Measurements from ENCODE around the gene OR2T35.

DNA sequence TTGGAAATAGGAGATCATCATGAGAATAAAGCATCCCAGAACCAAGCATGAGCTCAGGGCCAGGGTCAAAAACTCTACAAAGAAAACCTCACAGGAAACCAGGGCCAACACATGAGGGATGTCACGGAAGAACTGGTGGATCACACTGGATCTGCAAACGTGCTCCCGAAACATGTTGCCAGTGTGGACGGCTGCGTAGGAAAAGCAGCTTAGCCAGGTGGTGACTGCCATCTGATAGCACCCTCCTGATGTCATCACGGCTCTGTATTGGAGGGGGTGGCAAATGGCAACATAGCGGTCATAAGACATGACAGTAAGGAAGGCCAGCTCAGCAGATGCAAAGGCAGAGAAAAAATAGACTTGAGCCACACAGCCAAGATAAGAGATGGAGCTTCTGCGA lies 36.6 kb upstream of the OR2T35 start:
- TF ChIP-seq, protein P1, sequence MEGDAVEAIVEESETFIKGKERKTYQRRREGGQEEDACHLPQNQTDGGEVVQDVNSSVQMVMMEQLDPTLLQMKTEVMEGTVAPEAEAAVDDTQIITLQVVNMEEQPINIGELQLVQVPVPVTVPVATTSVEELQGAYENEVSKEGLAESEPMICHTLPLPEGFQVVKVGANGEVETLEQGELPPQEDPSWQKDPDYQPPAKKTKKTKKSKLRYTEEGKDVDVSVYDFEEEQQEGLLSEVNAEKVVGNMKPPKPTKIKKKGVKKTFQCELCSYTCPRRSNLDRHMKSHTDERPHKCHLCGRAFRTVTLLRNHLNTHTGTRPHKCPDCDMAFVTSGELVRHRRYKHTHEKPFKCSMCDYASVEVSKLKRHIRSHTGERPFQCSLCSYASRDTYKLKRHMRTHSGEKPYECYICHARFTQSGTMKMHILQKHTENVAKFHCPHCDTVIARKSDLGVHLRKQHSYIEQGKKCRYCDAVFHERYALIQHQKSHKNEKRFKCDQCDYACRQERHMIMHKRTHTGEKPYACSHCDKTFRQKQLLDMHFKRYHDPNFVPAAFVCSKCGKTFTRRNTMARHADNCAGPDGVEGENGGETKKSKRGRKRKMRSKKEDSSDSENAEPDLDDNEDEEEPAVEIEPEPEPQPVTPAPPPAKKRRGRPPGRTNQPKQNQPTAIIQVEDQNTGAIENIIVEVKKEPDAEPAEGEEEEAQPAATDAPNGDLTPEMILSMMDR (IDR thresholded peaks at IDR 0.05 in 2 of 3, conservative IDR thresholded peaks at IDR 0.05 in 1 of 3; ENCODE audit: insufficient read depth in 2 of 3, low read depth in 1 of 3, low read length in 3 of 3): no peak
- no peak for TF ChIP-seq ZBTB8A (IDR thresholded peaks at IDR 0.05; ENCODE audit: partially characterized antibody)
- no peak for TF ChIP-seq TAF15 (IDR thresholded peaks at IDR 0.05; ENCODE audit: low read depth, low read length)
- TF ChIP-seq, protein P2, sequence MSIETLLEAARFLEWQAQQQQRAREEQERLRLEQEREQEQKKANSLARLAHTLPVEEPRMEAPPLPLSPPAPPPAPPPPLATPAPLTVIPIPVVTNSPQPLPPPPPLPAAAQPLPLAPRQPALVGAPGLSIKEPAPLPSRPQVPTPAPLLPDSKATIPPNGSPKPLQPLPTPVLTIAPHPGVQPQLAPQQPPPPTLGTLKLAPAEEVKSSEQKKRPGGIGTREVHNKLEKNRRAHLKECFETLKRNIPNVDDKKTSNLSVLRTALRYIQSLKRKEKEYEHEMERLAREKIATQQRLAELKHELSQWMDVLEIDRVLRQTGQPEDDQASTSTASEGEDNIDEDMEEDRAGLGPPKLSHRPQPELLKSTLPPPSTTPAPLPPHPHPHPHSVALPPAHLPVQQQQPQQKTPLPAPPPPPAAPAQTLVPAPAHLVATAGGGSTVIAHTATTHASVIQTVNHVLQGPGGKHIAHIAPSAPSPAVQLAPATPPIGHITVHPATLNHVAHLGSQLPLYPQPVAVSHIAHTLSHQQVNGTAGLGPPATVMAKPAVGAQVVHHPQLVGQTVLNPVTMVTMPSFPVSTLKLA (conservative IDR thresholded peaks at IDR 0.05): no peak
- TF ChIP-seq HDAC2 (IDR thresholded peaks at IDR 0.05): no peak
- no peak for TF ChIP-seq MTA3 (IDR thresholded peaks at IDR 0.05; ENCODE audit: borderline replicate concordance)
- no peak for TF ChIP-seq EZH2 (IDR thresholded peaks at IDR 0.05; ENCODE audit: borderline replicate concordance, low read depth, low read length)
- TF ChIP-seq ETV5 (CRISPR knock-in tag; IDR thresholded peaks at IDR 0.05; ENCODE audit: low read depth): no peak
